GM12878 (cell line): ENCODE measurements around the gene ISCA2. TPM values are rescaled to one million over a fixed set of nuclear protein-coding genes. Genes with fewer than 3 reads are reported as not detected.

Experiments
- ATAC-seq: fragments of 200-7000 bp; cut with Tn5 transposase; 3 replicates; pipeline ENCODE4 v1.9.1; 2020; ENCODE audit warnings: mild to moderate bottlenecking, moderate library complexity
- BruUV-seq: library from RNA; stranded (reverse); fragments of 400-500 nt; replicated peaks from 2 replicates; lab custom pipeline; 2021; lab: Mats Ljungman, UMichigan
- CTCF ChIA-PET: fragments of 300-600 bp; sonication (Branson Sonifier 250); formaldehyde crosslinking; extraction: SDS; loops from one replicate; lab custom pipeline; 2021; ENCODE audit warnings: inconsistent platforms; lab: Yijun Ruan, JAX
- POLR2A ChIA-PET: fragments of 350-600 bp; formaldehyde crosslinking; extraction: SDS; loops from one replicate; lab custom pipeline; 2021; ENCODE audit warnings: inconsistent platforms; lab: Charles Lee
- RAD21 ChIA-PET: fragments of 300-600 bp; sonication (Branson Sonifier 250); formaldehyde crosslinking; loops from one replicate; lab custom pipeline; 2023; ENCODE audit warnings: antibody characterized with exemption; ENCODE audit not compliant: unreplicated experiment; lab: Charles Lee
- SMC1A ChIA-PET: fragments of 300-600 bp; sonication (Branson Sonifier 250); formaldehyde crosslinking; loops from one replicate; lab custom pipeline; 2023; ENCODE audit not compliant: unreplicated experiment, uncharacterized antibody; lab: Charles Lee
- DNase-seq: peaks from one replicate; pipeline ENCODE4 v3.0.0-alpha.2; 2011; ENCODE audit warnings: low read depth, low spot score
- FAIRE-seq: peaks from 3 replicates; lab custom pipeline; 2011; peaks lifted over from hg19 to GRCh38; lab: Jason Lieb, UNC
- H2AFZ ChIP-seq: 2 replicates; pipeline ENCODE4 v1.6.0; 2011; ENCODE audit warnings: low read depth, low read length, control low read depth; ENCODE audit not compliant: control insufficient read depth
- H3K27ac ChIP-seq: 2 replicates; pipeline ENCODE4 v1.5.1; 2011; ENCODE audit warnings: control low read depth; ENCODE audit not compliant: control insufficient read depth, insufficient read depth
- H3K27me3 ChIP-seq, 2 experiments: replicated peaks in 1 of 2; 2 replicates each; pipeline versions ENCODE4 v1.6.0 to v1.6.1; 2011; ENCODE audit warnings: low read length in 1 of 2; ENCODE audit not compliant: control insufficient read depth in 2 of 2, insufficient read depth in 2 of 2
- H3K36me3 ChIP-seq, 2 experiments: 2 replicates each; pipeline ENCODE4 v1.5.1; 2011; ENCODE audit warnings: low read length in 1 of 2; ENCODE audit not compliant: control insufficient read depth in 2 of 2, insufficient read depth in 2 of 2
- H3K4me1 ChIP-seq: 2 replicates; pipeline ENCODE4 v1.6.1; 2011; ENCODE audit warnings: mild to moderate bottlenecking, low read length, moderate library complexity, mixed read lengths; ENCODE audit not compliant: control insufficient read depth, insufficient read depth
- H3K4me2 ChIP-seq: 2 replicates; pipeline ENCODE4 v1.6.0; 2011; ENCODE audit warnings: control low read depth; ENCODE audit not compliant: control insufficient read depth, insufficient read depth
- H3K4me3 ChIP-seq: fragments of 200-600 bp; sonication (generic); 2 replicates; pipeline ENCODE4 v1.5.1; 2016
- H3K79me2 ChIP-seq: 2 replicates; pipeline ENCODE4 v1.6.0; 2011; ENCODE audit warnings: low read length; ENCODE audit not compliant: control insufficient read depth, insufficient read depth
- H3K9ac ChIP-seq: 2 replicates; pipeline ENCODE4 v1.8.0; 2011; ENCODE audit warnings: low read length, control low read depth, mixed read lengths; ENCODE audit not compliant: control insufficient read depth, insufficient read depth
- H3K9me3 ChIP-seq: replicated peaks from 3 replicates; pipeline ENCODE4 v1.5.1; 2011; ENCODE audit warnings: mild to moderate bottlenecking, low read length; ENCODE audit not compliant: control insufficient read depth, insufficient read depth
- H4K20me1 ChIP-seq: 2 replicates; pipeline ENCODE4 v1.6.0; 2011; ENCODE audit not compliant: control insufficient read depth, insufficient read depth
- ASH2L ChIP-seq: fragments of 300-600, 200-600 bp; sonication (generic); IDR thresholded peaks from 2 replicates; pipeline ENCODE4 v1.6.1; 2017; ENCODE audit warnings: low read depth, mild to moderate bottlenecking, borderline replicate concordance
- E2F4 ChIP-seq: IDR thresholded peaks from 2 replicates; pipeline ENCODE4 v1.6.1; 2012; ENCODE audit warnings: low read depth, low read length, improper control_type of control experiment
- E2F8 ChIP-seq: fragments of 450-650 bp; IDR thresholded peaks from 2 replicates; pipeline ENCODE4 v1.6.1; 2018; ENCODE audit warnings: mild to moderate bottlenecking, low read depth, moderate library complexity; ENCODE audit not compliant: partially characterized antibody
- EED ChIP-seq: sonication (generic); IDR thresholded peaks from 2 replicates; pipeline ENCODE4 v1.6.1; 2016; ENCODE audit warnings: antibody characterized with exemption, low read depth
- EP300 ChIP-seq, 2 experiments: fragments of 150-350 bp in 1 of 2; IDR thresholded peaks; 2 replicates each; pipeline ENCODE4 v1.6.1; 2011 to 2012; ENCODE audit warnings: low read depth in 2 of 2, low read length in 2 of 2, borderline replicate concordance in 1 of 2, improper control_type of control experiment in 1 of 2, inconsistent platforms in 1 of 2; ENCODE audit not compliant: control insufficient read depth in 1 of 2
- EZH2 ChIP-seq: IDR thresholded peaks from 2 replicates; pipeline ENCODE4 v1.6.1; 2012; ENCODE audit warnings: low read depth, mild to moderate bottlenecking, control low read depth, inconsistent platforms, low read length, borderline replicate concordance; ENCODE audit not compliant: control insufficient read depth
- IRF5 ChIP-seq: fragments of 450-650 bp; IDR thresholded peaks from 2 replicates; pipeline ENCODE4 v1.6.1; 2017; ENCODE audit warnings: borderline replicate concordance
- NR2C2 ChIP-seq: IDR thresholded peaks from 2 replicates; pipeline ENCODE4 v1.6.1; 2011; ENCODE audit warnings: borderline replicate concordance, low read depth; ENCODE audit not compliant: control insufficient read depth, insufficient read length
- NR2F1 ChIP-seq: fragments of 450-650 bp; conservative IDR thresholded peaks from 2 replicates; pipeline ENCODE4 v1.6.1; 2017; ENCODE audit warnings: mild to moderate bottlenecking
- NRF1 ChIP-seq: conservative IDR thresholded peaks from 2 replicates; pipeline ENCODE4 v1.6.1; 2011; ENCODE audit warnings: mild to moderate bottlenecking, low read depth, low read length, improper control_type of control experiment
- PKNOX1 ChIP-seq: fragments of 450-650 bp; IDR thresholded peaks from 2 replicates; pipeline ENCODE4 v1.6.1; 2016; ENCODE audit warnings: mild to moderate bottlenecking
- RELB ChIP-seq: fragments of 450-650 bp; IDR thresholded peaks from 2 replicates; pipeline ENCODE4 v1.6.1; 2017; ENCODE audit warnings: low read depth, mild to moderate bottlenecking, moderate library complexity
- SMAD1 ChIP-seq: fragments of 450-650 bp; IDR thresholded peaks from 2 replicates; pipeline ENCODE4 v1.6.1; 2018; ENCODE audit warnings: mild to moderate bottlenecking, low read depth; ENCODE audit not compliant: partially characterized antibody
- ZBED1 ChIP-seq: IDR thresholded peaks from 2 replicates; pipeline ENCODE4 v1.6.1; 2016; ENCODE audit warnings: borderline replicate concordance
- ZNF274 ChIP-seq: IDR thresholded peaks from one replicate; pipeline ENCODE4 v1.8.0; 2011; ENCODE audit not compliant: insufficient read length, insufficient read depth
- ZNF384 ChIP-seq: IDR thresholded peaks from 2 replicates; pipeline ENCODE4 v1.6.1; 2012; ENCODE audit warnings: low read depth, mild to moderate bottlenecking, low read length, improper control_type of control experiment, borderline replicate concordance
- WGBS: methylation state at CpG from one replicate; pipeline ENCODE4 v1.1.6; 2016; ENCODE audit warnings: low lambda C conversion rate; ENCODE audit not compliant: insufficient replicate concordance, insufficient coverage; ENCODE audit errors: missing lambda C conversion rate; 5-methylcytosine and 5-hydroxymethylcytosine counted together
- in situ Hi-C: fragments of 300-500 bp; cut with MboI; formaldehyde crosslinking; loops from 9 replicates; pipeline ENCODE4 v1.14.3; 2018; ENCODE audit warnings: mixed read lengths
- intact Hi-C: fragments of 100-400 bp; cut with micrococcal nuclease; formaldehyde crosslinking; loops from one replicate; pipeline ENCODE4 v1.14.2; 2022; ENCODE audit not compliant: unreplicated experiment
- polyA plus RNA-seq, 11 experiments: library from polyadenylated mRNA; depleted of rRNA in 4 of 11; unstranded in 6 of 11; stranded (reverse) in 5 of 11; fragments of >200 nt; fragmentation: Nextera tagmentation in 4 of 11; fragmentation: Illumina TruSeq in 1 of 11; extraction: Ambion mirVana in 4 of 11; extraction: Trizol in 1 of 11; gene quantifications; 1 replicate in 1 of 11; 2 replicates in 10 of 11; pipeline versions ENCODE4 v1.2.1 to v1.2.3, GENCODE V29; 2011 to 2016; ENCODE audit warnings: inconsistent platforms in 2 of 11, missing spikeins in 2 of 11, low read depth in 1 of 11
- total RNA-seq, 4 experiments: library from RNA; depleted of rRNA in 3 of 4; stranded (reverse); fragments of >200 nt in 3 of 4; fragmentation: Illumina TruSeq in 1 of 4; extraction: Trizol in 1 of 4; gene quantifications; 2 replicates each; pipeline versions ENCODE4 v1.2.1 to v1.2.3, GENCODE V29; 2013 to 2021

Gene ISCA2
- total and polyA plus RNA-seq, 10 of the 15 experiments (the other 5 are each of a cell fraction or from before 2014, with no cell fraction given) = 7.5 to 116 (median 32.5) TPM

GRCh38 chr14:74503938-74504335 lies 10.4 kb downstream of the ISCA2 start:
- H4K20me1 ChIP-seq = no peaks in the 10 kb centered on the region
- BruUV-seq = no TSS peak
- no peak overlapping the region for H3K27ac ChIP-seq
- in situ Hi-C loops = no loop called here
- POLR2A ChIA-PET = no interaction called here
- H3K79me2 ChIP-seq = no peaks in the 10 kb centered on the region
- no peak overlapping the region for H3K4me3 ChIP-seq
- H3K9me3 ChIP-seq = no peaks in the 10 kb centered on the region
- no peak overlapping the region for H3K9ac ChIP-seq
- H3K4me1 ChIP-seq = no peaks in the 10 kb centered on the region
- DNase-seq = no peak
- no peak for FAIRE-seq
- H3K4me2 ChIP-seq = no peak overlapping the region
- SMC1A ChIA-PET = interaction anchor here (0.6 kb wide), 1 partner anchor 211 kb away, joined by 4 read pairs; no protein-coding TSS in a partner anchor
- ATAC-seq = no peak
- intact Hi-C loops = no loop called here
- H2AFZ ChIP-seq = no peak overlapping the region
- 89% methylated on average over 12 of the region's 12 CpGs for WGBS
- no peaks in the 10 kb centered on the region; a peak in 1 of 4 replicates for H3K27me3 ChIP-seq
- no peaks in the 10 kb centered on the region for H3K36me3 ChIP-seq
- RAD21 ChIA-PET = no interaction called here
- CTCF ChIA-PET = no interaction called here
- TF ChIP-seq ZBED1 (no peak), RELB (no peak), EZH2 (no peak), ZNF384 (no peak), EED (no peak), NR2C2 (no peak), IRF5 (no peak), PKNOX1 (no peak), ZNF274 (no peak), ASH2L (no peak), SMAD1 (no peak), NRF1 (no peak), EP300 (IDR thresholded peaks at IDR 0.05; ENCODE audit: borderline replicate concordance in 1 of 2, control insufficient read depth in 1 of 2, low read depth in 2 of 2, low read length in 2 of 2) (no peak), E2F8 (no peak), NR2F1 (no peak), E2F4 (no peak)
